K562 (cell line): ENCODE results near the gene GPHA2. TPM values are rescaled to one million over a fixed set of nuclear protein-coding genes. Genes with fewer than 3 reads are reported as not detected.
A peak's percentile ranks its signal among the peaks of the same experiment; 100 is the strongest.

Source experiments
- BRCA1 ChIP-seq, 2 experiments: fragments of 450-650 bp in 1 of 2; sonication (generic) in 1 of 2; formaldehyde crosslinking in 1 of 2; IDR thresholded peaks; 2 replicates each; pipeline versions ENCODE4 v1.5.0 to v1.6.1; 2017 to 2020; ENCODE audit warnings: mild to moderate bottlenecking in 1 of 2, missing genetic modification reagents in 1 of 2
- GABPA ChIP-seq: fragments of 200-800 bp; sonication (Bioruptor generic); conservative IDR thresholded peaks from 2 replicates; pipeline ENCODE4 v1.6.1; 2016; ENCODE audit warnings: low read depth, missing genetic modification characterization, missing compliant biosample characterization
- L3MBTL2 ChIP-seq: fragments of 450-650 bp; IDR thresholded peaks from 2 replicates; pipeline ENCODE4 v1.6.1; 2016; ENCODE audit warnings: mild to moderate bottlenecking, moderate library complexity
- REST ChIP-seq, 2 experiments: fragments of 450-650 bp; formaldehyde crosslinking in 1 of 2; IDR thresholded peaks; 2 replicates each; pipeline versions ENCODE4 v1.4.0 to v1.6.1; 2014 to 2020; ENCODE audit warnings: mild to moderate bottlenecking in 2 of 2, borderline replicate concordance in 1 of 2, low read depth in 1 of 2
- ZMIZ1 ChIP-seq, 2 experiments: fragments of 150-350 bp in 1 of 2; IDR thresholded peaks; 2 replicates each; pipeline ENCODE4 v1.6.1; 2012 to 2016; ENCODE audit warnings: low read depth in 2 of 2, low read length in 2 of 2, mild to moderate bottlenecking in 1 of 2, moderate library complexity in 1 of 2
- ZNF592 ChIP-seq: fragments of 450-650 bp; IDR thresholded peaks from 2 replicates; pipeline ENCODE4 v1.6.1; 2017; ENCODE audit warnings: antibody characterized with exemption, mild to moderate bottlenecking
- ZNF830 ChIP-seq: fragments of 250-450 bp; sonication (Bioruptor Pico); IDR thresholded peaks from 2 replicates; pipeline ENCODE4 v1.5.0; 2021; ENCODE audit warnings: mild to moderate bottlenecking
- polyA plus RNA-seq, 8 experiments: library from polyadenylated mRNA; depleted of rRNA in 4 of 8; stranded (reverse) in 5 of 8; unstranded in 3 of 8; fragments of >200 nt; fragmentation: Nextera tagmentation in 2 of 8; fragmentation: Illumina TruSeq in 1 of 8; extraction: Ambion mirVana in 2 of 8; extraction: Trizol in 1 of 8; gene quantifications; 2 replicates each; pipeline versions ENCODE4 v1.2.1 to v1.2.3, GENCODE V29; 2011 to 2014; ENCODE audit warnings: inconsistent platforms in 1 of 8, missing spikeins in 1 of 8
- total RNA-seq, 7 experiments: library from RNA; depleted of rRNA in 6 of 7; stranded (reverse); fragments of >200 nt in 6 of 7; fragmentation: Illumina TruSeq in 2 of 7; extraction: Trizol in 2 of 7; gene quantifications; 2 replicates each; pipeline versions ENCODE4 v1.2.1 to v1.2.3, GENCODE V29; 2011 to 2021; ENCODE audit warnings: low replicate concordance in 1 of 7

The GPHA2 gene
- total and polyA plus RNA-seq, 9 of the 15 experiments (the other 6 are each of a cell fraction or from before 2014, with no cell fraction given) = 0.17 to 0.22 TPM; not detected in 7

- TF ChIP-seq REST (IDR thresholded peaks at IDR 0.05; ENCODE audit: borderline replicate concordance) = peak; percentile 49
- TF ChIP-seq REST (CRISPR knock-in tag; IDR thresholded peaks at IDR 0.05; ENCODE audit: low read depth) = 0 out of 2 replicates have a peak, but pooled peaks have one; percentile 41
- 0 out of 4 replicates have a peak, but pooled peaks of 1 of the 2 experiments have one; percentile 5 for TF ChIP-seq ZMIZ1 (IDR thresholded peaks at IDR 0.05; ENCODE audit: low read depth in 2 of 2, low read length in 2 of 2)
- TF ChIP-seq GABPA = peak; percentile 64
- TF ChIP-seq ZNF830 (CRISPR knock-in tag) = 0 out of 2 replicates have a peak, but pooled peaks have one; percentile 34
- TF ChIP-seq L3MBTL2 = peak; percentile 73
- peak; percentile 58; the same call in 1 of the 2 replicates for TF ChIP-seq ZNF592
- no peak for TF ChIP-seq BRCA1 (IDR thresholded peaks at IDR 0.05)
- TF ChIP-seq BRCA1 (CRISPR knock-in tag; IDR thresholded peaks at IDR 0.05) = no peak
Observed at GRCh38 chr11:64887757-64888405, 47.8 kb downstream of the GPHA2 start (continued).
